ACC112 (cell line): ENCODE results near the gene DHRS4L2.
A peak's percentile ranks its signal among the peaks of the same experiment; 100 is the strongest.
"Not testable (repeated sequence)": the region's sequence is repeated elsewhere in the genome, so short reads cannot be mapped to it uniquely, and the experiment has no call there.

Experiments
- H2AFZ ChIP-seq: fragments of 200-600 bp; sonication (generic); one replicate; pipeline ENCODE4 v1.6.0; 2017; ENCODE audit warnings: antibody characterized with exemption, low read length; ENCODE audit not compliant: unreplicated experiment
- H3K27ac ChIP-seq: fragments of 200-600 bp; sonication (generic); 2 replicates; pipeline ENCODE4 v1.5.1; 2014; ENCODE audit warnings: low read depth, mild to moderate bottlenecking, antibody characterized with exemption, low read length, moderate library complexity
- H3K27me3 ChIP-seq: fragments of 200-600 bp; sonication (generic); 2 replicates; pipeline ENCODE4 v1.6.1; 2014; ENCODE audit warnings: mild to moderate bottlenecking, antibody characterized with exemption, low read length, moderate library complexity, mixed read lengths; ENCODE audit not compliant: insufficient read depth
- H3K36me3 ChIP-seq: fragments of 200-600 bp; sonication (generic); 2 replicates; pipeline ENCODE4 v1.6.1; 2016; ENCODE audit warnings: mild to moderate bottlenecking, antibody characterized with exemption, low read length, moderate library complexity, mixed read lengths; ENCODE audit not compliant: insufficient read depth
- H3K4me1 ChIP-seq: fragments of 200-600 bp; sonication (generic); one replicate; pipeline ENCODE4 v1.6.1; 2016; ENCODE audit warnings: low read length, mixed read lengths; ENCODE audit not compliant: insufficient read depth, unreplicated experiment, control insufficient read depth
- H3K4me3 ChIP-seq: fragments of 200-600 bp; sonication (generic); 2 replicates; pipeline ENCODE4 v1.5.1; 2014; ENCODE audit warnings: mild to moderate bottlenecking, low read depth, low read length
- H3K79me2 ChIP-seq: fragments of 200-600 bp; sonication (generic); one replicate; pipeline ENCODE4 v1.6.0; 2016; ENCODE audit warnings: low read length; ENCODE audit not compliant: control insufficient read depth, unreplicated experiment, insufficient read depth

Gene DHRS4L2

DNA sequence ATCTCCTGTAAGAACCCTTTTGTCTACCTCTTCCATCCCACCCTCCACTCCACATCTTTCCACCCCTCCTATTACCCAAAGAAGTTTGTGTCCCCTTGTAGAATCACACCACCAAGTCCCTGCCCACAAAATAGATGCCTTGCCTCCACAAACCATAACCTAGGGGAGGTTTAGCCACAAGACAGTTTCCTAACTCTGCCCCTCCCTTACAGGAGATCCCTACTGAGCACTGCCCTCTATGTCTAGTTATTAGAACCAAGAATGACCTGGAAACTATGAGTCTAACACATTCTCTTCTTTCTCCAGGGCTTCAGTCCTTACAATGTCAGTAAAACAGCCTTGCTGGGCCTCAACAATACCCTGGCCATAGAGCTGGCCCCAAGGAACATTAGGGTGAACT, 12.3 kb downstream of the DHRS4L2 start:
- not testable (repeated sequence) for H3K79me2 ChIP-seq, H3K27ac ChIP-seq, H3K36me3 ChIP-seq, H3K27me3 ChIP-seq, H3K4me3 ChIP-seq, H2AFZ ChIP-seq, H3K4me1 ChIP-seq

DNA sequence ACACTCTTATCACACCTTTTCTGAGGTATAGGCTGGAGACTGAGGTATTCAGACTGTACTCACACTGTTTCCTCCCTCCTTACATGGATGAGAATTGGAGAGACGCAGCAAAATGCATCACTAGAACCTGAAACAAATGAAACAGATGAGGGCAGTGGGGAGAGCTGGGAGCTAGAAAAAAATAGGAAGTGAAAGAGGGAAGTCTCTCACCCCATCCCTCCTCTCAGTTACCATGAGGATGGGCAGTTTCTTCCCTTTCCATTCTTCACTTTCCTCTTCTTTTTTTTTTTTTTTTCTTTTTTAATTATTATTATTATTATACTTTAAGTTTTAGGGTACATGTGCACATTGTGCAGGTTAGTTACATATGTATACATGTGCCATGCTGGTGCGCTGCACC, 12.9 kb downstream of the DHRS4L2 start:
- H3K4me3 ChIP-seq, H3K36me3 ChIP-seq, H3K27ac ChIP-seq, H3K27me3 ChIP-seq, H3K4me1 ChIP-seq, H3K79me2 ChIP-seq, H2AFZ ChIP-seq: not testable (repeated sequence)

- H2AFZ ChIP-seq, result not testable (repeated sequence)
- peak overlapping the region; percentile 62 for H3K4me3 ChIP-seq
Observed at GRCh38 chr14:24006471-24006816, 17.7 kb downstream of the DHRS4L2 start.

GRCh38 chr14:24006817-24007652, 18.3 kb downstream of the DHRS4L2 start:
- peak overlapping the region; percentile 62 for H3K4me3 ChIP-seq
- not testable (repeated sequence) for H3K36me3 ChIP-seq, H2AFZ ChIP-seq, H3K27me3 ChIP-seq, H3K27ac ChIP-seq, H3K79me2 ChIP-seq, H3K4me1 ChIP-seq

More at GRCh38 chr14:24006471-24006816, 17.7 kb downstream of the DHRS4L2 start:
- not testable (repeated sequence) for H3K36me3 ChIP-seq, H3K4me1 ChIP-seq, H3K27me3 ChIP-seq, H3K79me2 ChIP-seq, H3K27ac ChIP-seq

- Histone ChIP-seq H3K79me2 (no peaks in the 10 kb centered on the region), H2AFZ (no peak overlapping the region), H3K36me3 (no peaks in the 10 kb centered on the region), H3K4me3 (no peak overlapping the region), H3K4me1 (peaks cover 4% of the 10 kb centered on the region), H3K27ac (no peak overlapping the region), H3K27me3 (no peaks in the 10 kb centered on the region; the same call in 1 of the 2 replicates)
Observed at GRCh38 chr14:24011051-24011450, 22.3 kb downstream of the DHRS4L2 start.

DNA sequence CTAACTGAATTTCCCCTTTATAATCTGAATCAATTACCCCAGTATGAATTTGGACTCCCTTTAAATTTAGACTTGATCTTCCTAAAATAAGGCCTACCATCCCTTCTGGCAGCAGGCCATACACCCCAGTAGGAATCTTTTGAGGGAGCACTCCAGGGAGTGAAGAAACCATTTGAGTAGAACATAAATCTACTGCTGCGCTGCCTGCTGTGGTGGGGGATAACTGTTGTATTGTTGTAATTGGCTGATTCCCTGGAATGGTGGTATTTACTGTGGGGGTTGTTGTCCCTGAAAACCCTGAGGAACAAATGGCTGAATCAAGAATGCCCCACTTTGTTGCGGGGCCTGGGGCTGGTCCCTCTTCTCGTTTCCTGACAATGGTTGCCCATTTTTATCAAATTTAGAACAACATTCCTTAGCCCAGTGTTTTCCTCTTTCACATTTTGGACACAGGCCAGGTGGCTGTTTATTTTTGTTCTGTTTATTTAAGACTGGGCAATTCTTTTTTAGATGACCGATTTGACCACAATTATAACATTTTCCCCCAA, 24.1 kb downstream of the DHRS4L2 start:
- H3K36me3 ChIP-seq, H3K79me2 ChIP-seq, H2AFZ ChIP-seq, H3K4me3 ChIP-seq, H3K27me3 ChIP-seq, H3K27ac ChIP-seq, H3K4me1 ChIP-seq: not testable (repeated sequence)

DNA sequence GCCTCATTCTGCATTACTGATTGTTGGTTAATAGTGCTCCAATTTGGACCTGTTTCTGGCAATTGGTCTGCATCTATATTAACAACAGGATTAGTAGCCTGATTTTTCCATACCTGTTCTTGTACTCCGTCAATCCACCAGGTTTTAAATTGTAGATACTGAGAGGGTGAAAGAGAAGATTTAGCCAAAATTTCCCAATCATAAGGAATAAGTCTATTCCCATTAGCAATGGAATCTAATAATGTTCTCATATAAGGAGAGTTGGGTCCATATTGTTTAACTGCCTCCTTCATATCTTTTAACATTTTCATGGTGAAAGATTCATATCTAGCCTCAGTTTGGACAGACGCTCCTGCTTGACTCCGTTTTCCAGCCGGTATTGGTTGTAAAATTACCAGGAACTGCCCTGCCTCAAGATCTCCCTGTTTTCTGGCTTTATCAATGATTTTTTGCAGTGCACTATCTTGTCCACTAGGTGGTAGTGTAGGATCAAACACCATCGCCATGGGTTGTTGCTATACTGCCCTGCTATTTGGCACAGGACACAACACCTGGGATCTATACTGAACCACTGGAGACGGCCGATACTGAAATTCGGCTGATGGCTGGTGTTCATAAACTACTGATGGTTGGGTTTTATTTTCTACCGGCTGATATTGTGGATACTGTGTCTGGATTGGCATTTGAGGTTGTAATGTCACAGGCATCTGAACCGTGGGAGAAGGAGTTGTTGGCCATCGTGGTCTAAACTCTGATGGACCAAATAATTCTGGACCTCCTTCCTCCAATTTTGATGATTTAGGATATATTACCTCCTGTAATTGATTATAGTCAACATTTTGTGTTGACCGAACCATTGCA, 25.2 kb downstream of the DHRS4L2 start:
- no peak overlapping the region for H3K4me3 ChIP-seq
- no peak overlapping the region for H3K27ac ChIP-seq
- H3K36me3 ChIP-seq, result no peaks in the 10 kb centered on the region
- H3K27me3 ChIP-seq, result no peaks in the 10 kb centered on the region; the same call in 1 of the 2 replicates
- H3K4me1 ChIP-seq, result peaks cover 4% of the 10 kb centered on the region
- H3K79me2 ChIP-seq, result no peaks in the 10 kb centered on the region
- no peak overlapping the region for H2AFZ ChIP-seq

GRCh38 chr14:24015745-24016144, 27.0 kb downstream of the DHRS4L2 start:
- H3K27ac ChIP-seq, H3K79me2 ChIP-seq, H2AFZ ChIP-seq, H3K36me3 ChIP-seq, H3K27me3 ChIP-seq, H3K4me3 ChIP-seq, H3K4me1 ChIP-seq: not testable (repeated sequence)

DNA sequence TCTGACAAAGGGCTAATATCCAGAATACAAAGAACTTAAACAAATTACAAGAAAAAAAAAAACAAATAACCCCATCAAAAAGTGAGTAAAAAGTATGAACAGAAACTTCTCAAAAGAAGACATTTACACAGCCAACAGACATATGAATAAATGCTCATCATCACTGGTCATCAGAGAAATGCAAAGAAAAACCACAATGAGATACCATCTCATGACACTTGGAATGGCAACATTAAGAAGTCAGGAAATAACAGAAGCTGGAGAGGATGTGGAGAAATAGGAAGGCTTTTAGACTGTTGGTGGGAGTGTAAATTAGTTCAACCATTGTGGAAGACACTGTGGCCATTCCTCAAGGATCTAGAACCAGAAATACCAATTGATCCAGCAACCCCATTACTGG, 30.2 kb downstream of the DHRS4L2 start:
- not testable (repeated sequence) for H2AFZ ChIP-seq, H3K36me3 ChIP-seq, H3K27me3 ChIP-seq, H3K27ac ChIP-seq, H3K79me2 ChIP-seq, H3K4me3 ChIP-seq, H3K4me1 ChIP-seq

DNA sequence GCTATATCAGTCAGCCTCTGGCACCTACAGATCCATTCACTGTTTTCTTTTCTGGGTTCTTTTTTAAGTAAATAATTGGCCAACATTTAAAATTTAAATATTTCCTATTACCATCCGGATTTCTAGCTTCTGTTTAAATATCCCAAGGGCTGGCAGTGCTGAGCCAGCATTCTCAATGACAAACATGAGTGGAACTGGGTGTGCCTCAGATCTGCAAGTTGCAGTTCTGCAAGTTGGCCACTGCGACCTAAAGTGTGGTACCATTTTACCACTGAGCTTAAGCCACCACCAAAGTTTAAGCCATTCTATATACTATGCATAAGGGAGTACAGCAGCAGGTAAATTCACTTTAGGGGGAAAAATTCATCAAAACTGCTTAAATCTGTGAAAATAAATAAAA, 31.2 kb downstream of the DHRS4L2 start:
- not testable (repeated sequence) for H3K4me1 ChIP-seq, H3K27me3 ChIP-seq, H3K4me3 ChIP-seq, H3K27ac ChIP-seq, H3K79me2 ChIP-seq, H3K36me3 ChIP-seq, H2AFZ ChIP-seq

DNA sequence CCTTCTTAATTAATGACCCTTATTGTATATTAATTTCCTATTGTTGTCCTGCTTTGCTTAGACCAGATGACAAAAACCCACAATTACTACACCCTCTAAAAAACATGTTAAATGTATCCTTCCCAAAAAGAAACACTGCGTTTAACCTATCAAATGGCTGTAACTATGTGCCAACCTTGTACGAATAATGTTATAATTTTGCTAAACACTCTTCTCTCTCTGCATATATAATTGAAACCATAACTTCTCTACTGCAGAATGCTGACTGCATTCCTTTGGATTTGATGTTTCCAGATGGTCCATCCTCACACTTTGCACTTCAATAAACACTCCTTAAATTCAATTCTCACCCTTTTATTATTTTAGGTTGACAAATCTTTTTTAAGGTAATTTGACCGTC, 31.8 kb downstream of the DHRS4L2 start:
- H3K79me2 ChIP-seq, H3K27ac ChIP-seq, H3K4me3 ChIP-seq, H3K27me3 ChIP-seq, H3K4me1 ChIP-seq, H3K36me3 ChIP-seq, H2AFZ ChIP-seq: not testable (repeated sequence)
